SK-N-SH treated with all-trans-retinoic acid at 6 μM for 48 hours (cell line): ENCODE results near the gene CRIP2.

Experiments used
- ARNTL ChIP-seq: fragments of 450-650 bp; formaldehyde crosslinking; IDR thresholded peaks from 2 replicates; pipeline ENCODE4 v1.5.0; 2020; ENCODE audit warnings: low read depth, mild to moderate bottlenecking, moderate library complexity, borderline replicate concordance
- CSDC2 ChIP-seq: fragments of 250-450 bp; sonication (Bioruptor Pico); IDR thresholded peaks from 2 replicates; pipeline ENCODE4 v1.5.0; 2020; ENCODE audit warnings: mild to moderate bottlenecking, moderate library complexity
- RARB ChIP-seq: fragments of 250-450 bp; sonication (Bioruptor Pico); IDR thresholded peaks from 2 replicates; pipeline ENCODE4 v1.8.0; 2021; ENCODE audit warnings: mild to moderate bottlenecking, moderate library complexity
- ZC3H10 ChIP-seq: fragments of 250-450 bp; sonication (Bioruptor Pico); IDR thresholded peaks from 2 replicates; pipeline ENCODE4 v1.5.1; 2021; ENCODE audit warnings: mild to moderate bottlenecking, moderate library complexity
- TF ChIP-seq, protein P1 (sequence below): fragments of 250-450 bp; sonication (Bioruptor Pico); IDR thresholded peaks from 2 replicates; pipeline ENCODE4 v1.5.1; 2020; ENCODE audit warnings: low read depth, mild to moderate bottlenecking, moderate library complexity

DNA sequence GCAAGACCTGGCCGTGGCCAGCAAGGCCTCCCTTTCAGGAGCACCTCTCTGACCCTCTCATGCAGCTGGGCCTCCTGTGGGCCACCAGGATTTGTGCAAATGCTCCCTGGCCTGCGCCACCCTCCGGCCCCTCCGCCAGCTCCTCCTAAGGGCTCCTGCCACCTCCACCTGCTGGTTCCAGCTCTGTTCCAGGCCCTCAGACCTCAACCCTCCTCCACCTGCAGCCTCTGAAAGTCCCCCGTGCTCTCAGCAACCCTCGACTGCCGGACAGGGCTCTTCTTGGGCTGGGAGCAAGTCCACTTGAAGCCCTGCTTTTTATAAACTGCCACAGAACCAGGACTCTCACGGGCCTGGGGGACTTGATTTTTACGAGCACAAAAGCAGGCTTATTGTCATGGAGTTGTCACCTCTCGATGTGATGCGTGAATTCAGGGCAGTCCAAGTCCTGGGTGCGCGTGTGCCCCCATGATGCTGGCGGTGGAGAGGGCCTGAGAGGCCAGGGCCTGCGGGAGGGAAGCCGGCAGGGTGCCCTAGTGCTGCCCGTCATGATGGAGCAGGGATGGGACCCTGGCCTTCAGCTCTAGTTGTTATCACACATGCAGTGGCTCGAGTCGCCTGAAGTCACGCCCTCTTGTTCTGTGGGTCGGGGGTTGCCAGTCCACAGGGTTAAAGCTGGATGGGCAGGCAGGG is 25.6 kb downstream of the CRIP2 start:
- TF ChIP-seq CSDC2 (CRISPR knock-in tag) (no peak), ARNTL (CRISPR knock-in tag) (no peak), ZC3H10 (CRISPR knock-in tag) (no peak), RARB (no peak)
- TF ChIP-seq, protein P1, sequence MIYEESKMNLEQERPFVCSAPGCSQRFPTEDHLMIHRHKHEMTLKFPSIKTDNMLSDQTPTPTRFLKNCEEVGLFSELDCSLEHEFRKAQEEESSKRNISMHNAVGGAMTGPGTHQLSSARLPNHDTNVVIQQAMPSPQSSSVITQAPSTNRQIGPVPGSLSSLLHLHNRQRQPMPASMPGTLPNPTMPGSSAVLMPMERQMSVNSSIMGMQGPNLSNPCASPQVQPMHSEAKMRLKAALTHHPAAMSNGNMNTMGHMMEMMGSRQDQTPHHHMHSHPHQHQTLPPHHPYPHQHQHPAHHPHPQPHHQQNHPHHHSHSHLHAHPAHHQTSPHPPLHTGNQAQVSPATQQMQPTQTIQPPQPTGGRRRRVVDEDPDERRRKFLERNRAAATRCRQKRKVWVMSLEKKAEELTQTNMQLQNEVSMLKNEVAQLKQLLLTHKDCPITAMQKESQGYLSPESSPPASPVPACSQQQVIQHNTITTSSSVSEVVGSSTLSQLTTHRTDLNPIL (CRISPR knock-in tag) = no peak
